NCI-H774 (cell line): ENCODE data around the gene TRAPPC6A.
A peak's percentile ranks its signal among the peaks of the same experiment; 100 is the strongest.

Experiments
- DNase-seq: peaks from one replicate; lab custom pipeline; 2025; lab: John Stamatoyannopoulos, UW

Gene TRAPPC6A

DNA sequence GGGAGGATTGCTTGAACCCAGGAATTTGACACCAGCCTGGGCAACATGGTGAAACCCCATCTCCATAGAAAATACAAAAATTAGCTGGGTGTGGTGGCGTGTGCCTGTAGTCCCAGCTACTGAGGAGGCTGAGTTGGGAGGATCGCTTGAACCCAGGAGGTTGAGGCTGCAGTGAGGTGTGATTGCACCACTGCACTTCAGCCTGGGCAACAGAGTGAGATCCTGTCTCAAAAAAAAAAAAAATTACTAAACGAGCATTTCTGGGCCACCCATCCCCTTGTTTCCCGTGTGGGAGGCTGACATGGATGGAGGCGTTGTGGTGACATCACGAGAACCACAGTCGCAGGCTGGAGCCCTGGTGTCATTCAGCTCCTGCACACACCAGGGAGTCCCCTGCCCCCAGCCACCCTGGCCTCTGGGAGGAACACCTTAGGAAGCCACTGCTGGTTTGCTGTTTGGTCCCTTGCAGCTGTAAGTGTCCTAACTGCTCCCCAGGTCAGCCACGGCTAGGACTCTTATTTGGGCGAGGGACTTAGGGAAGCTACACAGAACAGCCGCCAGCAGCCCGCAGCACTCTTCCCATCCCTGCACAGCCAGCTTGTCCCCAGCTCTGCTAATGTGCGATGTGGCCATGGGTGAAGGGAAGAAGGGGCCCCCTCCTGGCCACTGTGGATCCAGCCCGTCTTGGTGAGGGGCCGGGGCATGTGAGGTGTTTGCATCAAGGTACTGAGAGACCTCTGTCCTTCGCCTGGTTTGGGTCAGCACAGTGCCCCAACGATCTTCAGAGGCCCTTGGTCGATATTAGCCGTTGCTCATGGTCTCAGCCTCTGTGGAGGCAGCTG, 30.0 kb downstream of the TRAPPC6A start:
- DNase-seq = no peak

DNA sequence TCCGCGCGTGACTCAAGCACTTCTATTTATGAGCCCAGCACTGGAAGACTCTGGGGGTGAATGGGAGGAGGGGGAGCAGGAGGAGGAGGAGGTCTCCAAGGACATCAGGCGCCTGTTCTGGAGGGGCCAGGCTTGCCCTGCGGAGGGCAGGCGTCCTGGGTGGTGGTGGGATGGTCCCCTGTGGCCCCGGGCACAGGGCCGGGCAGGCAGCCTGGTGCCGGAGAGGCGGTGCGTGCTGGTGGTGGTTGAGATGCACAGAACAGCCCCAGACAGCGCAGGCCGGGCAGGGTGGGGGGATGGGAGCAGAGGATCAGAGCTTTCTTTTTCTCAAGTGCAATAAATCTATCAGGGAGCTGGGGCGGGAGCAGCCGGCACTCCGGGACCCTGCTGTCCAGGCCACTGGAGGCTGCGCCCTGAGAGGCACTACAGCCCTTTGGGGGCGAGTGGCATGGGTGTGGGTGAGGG, 31.3 kb downstream of the TRAPPC6A start:
- DNase-seq = no peak

DNA sequence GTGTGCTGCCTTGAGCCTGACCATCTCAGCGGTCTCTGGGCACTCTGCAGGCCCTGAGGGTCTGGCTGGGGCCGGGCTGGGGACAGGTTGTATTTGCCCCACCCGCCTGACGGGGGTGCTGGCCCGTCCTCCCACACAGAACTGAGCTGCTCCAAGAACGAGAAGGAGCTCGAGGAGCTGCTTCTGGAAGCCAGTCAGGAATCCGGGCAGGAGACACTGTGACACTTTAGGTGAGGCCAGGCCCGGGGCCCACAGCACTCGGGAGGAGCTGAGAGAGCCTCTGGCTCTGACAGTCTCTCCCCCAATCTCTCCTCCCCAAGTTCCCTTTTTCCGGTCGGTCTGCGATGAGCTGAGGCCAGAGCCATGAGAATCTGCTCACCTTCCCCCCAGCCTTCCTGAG, 31.8 kb downstream of the TRAPPC6A start:
- no peak for DNase-seq

DNA sequence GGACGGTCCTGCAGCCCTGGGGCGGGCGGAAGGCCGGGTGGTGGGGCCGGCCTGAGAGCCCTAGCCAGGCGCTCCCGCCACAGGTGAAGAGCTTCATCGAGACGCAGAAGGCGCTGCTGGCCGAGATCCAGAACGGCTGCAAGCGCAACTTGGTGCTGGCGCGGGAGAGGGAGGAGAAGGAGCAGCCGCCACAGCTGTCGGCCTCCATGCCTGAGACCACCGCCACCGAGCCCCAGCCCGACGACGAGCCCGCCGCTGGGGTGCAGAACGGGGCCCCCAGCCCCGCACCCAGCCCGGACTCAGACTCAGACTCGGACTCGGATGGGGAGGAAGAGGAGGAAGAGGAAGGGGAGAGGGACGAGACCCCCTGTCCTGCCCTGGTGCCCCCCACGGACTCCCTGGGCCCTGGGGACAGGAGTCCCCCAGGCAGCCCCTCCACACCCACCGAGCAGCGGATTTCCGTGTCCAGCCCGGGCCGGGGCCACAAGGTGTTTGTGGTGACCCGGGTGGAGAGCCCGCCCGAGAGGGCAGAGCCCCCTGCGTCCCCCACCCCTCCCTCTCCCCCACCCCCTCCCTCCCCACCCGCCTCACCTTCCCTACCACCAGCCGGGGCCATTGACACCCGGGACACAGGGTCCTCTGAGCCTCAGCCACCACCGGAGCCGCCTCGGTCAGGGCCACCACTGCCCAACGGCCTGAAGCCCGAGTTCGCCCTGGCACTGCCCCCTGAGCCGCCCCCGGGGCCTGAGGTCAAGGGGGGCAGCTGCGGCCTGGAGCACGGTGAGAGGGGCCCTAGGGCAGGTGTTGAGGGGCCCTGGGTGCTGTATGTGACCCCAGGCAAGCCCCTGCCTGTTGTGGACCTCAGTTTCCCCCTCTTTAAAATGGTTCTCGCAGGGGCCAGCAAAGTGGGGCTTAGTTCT, 32.5 kb downstream of the TRAPPC6A start:
- DNase-seq = no peak

DNA sequence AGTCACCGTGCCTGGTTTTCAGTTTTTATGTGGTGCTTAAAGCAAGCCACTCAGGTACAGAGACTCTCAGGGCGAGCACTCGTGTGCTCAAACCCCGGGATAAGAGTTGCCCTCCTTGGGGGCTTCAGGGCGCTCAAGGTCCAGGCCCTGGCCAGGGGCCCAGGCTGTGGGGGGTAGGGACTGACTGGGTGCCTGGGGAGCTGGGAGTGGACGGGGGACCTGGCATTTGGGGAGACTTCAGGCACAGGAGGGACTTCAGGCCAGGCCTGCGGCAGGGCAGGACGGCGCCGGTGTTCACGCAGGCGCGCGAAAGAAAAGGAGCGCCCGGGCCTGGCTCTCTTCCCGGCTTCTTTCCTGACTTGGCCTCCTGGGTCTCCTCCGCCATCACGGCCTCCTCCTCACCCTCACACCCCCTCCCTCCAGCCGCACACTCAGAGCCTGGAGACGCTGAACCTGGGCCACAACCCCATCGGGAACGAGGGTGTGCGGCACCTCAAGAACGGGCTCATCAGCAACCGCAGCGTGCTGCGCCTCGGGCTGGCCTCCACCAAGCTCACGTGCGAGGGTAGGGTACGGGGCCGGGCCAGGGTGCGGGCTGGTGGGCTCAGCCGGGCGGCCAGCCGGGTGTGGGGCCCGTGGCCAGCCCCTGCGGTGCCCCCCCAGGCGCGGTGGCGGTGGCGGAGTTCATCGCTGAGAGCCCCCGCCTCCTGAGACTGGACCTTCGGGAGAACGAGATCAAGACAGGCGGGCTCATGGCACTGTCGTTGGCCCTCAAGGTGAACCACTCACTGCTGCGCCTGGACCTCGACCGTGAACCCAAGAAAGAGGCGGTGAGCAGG, 33.4 kb downstream of the TRAPPC6A start:
- DNase-seq = no peak

DNA sequence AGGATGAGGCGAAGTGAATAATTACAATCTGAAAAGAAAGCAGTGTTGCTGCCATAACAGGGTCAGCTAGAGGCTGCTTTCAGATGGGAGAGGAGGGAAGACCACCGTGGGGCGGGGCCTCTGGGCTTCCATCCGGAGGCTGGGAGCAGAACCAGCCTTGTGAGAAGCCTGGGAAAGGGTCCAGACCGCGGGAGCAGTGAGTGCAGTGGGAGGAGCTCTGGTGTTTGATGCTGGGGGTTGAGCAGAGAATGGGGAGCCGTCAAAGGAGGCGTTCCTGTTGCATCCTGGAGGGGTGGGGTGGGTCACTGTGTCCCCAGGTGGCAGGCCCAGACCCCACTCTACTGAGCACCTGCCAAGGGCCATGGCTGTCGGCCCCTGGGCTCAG, 35.3 kb downstream of the TRAPPC6A start:
- no peak for DNase-seq

DNA sequence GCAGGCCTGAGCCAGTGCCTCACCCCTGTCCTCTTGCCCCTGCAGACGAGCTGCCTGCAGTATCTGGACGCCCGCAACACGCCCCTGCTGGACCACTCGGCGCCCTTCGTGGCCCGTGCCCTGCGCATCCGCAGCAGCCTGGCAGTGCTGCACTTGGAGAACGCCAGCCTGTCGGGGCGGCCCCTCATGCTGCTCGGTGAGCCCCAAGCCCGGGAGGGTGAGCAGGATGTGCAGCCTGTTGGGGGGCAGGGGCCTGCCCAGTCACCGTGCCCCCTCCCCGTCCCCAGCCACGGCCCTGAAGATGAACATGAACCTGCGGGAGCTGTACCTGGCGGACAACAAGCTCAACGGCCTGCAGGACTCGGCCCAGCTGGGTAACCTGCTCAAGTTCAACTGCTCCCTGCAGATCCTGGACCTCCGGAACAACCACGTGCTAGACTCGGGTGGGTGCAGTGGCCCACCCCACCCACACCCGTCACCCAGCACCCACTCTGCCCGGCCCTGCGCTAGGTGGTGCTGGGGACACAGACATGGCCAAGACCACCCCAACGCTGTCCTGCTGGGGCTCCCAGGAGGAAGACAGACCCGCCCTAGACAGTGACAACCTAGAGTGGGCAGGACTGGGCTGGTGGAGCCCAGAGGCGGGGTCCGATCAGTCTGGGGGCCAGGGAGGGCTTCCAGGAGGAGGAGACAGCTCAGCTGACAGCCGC, 35.9 kb downstream of the TRAPPC6A start:
- DNase-seq = no peak

DNA sequence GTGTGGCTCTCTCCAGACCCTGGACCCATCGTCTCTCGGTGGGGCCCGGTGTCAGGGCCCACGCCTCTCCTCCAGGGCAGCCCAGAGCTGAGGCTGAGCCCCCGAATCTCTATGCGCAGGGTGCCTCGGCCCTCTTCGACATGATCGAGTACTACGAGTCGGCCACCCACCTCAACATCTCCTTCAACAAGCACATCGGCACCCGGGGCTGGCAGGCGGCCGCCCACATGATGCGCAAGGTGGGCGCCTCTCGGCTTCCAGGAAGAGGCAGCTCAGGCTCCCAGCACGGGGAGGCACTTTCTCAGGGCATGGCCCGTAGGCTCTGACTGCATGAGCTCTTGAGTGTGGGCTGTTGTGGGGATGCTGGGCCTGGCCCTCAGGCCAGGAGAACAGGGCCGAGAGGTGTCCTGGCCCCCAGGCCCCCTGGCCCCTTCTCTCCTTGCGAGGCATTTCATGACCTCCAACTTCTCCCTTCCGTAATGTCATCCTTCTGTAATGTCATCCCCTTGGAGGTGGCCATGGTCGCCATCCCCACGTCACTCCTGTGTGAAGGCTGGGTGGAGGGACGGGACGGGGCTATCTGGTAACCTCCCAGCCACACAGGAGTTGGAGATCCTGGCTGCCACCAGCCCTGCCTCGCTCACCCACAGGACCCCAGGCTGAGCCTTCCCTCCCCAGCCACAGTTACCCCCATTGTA, 36.7 kb downstream of the TRAPPC6A start:
- no peak for DNase-seq

DNA sequence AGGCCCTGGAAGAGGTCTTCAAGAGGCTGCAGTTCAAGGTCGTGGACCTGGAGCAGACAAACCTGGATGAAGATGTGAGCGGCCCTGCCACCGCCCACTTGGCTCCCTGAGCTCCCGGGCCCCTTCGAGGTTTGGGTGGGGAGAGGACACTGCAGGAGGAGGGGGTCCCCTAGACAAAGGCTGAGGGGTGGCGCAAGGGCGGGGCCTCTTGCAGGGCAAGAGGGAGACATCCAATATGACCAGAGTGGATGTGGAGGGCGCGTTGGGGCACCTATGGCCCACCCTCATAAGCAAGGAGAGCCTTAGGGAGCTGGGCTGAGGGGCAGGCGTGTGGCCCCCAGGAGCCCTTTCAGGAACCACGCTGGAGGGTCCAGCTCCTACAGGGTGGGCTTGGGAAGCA, 37.5 kb downstream of the TRAPPC6A start:
- no peak for DNase-seq

DNA sequence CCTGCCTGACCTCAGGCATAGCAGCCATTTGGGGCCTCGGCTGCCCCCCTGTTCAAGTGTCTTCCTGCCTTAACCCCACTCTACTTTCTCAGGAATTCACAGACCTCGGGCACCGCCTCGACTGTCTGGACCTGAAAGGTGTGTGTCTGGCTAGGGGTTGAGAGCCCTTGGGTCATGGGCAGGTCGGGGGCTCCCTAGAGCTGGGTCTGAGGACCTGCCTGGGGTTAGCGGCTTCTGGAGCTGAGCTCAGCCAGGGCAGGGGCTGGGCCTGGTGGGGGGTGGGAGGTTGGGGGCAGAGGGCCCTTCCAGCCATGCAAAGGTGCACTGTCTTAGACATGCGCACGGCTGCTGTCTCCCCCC, 37.9 kb downstream of the TRAPPC6A start:
- DNase-seq = no peak

DNA sequence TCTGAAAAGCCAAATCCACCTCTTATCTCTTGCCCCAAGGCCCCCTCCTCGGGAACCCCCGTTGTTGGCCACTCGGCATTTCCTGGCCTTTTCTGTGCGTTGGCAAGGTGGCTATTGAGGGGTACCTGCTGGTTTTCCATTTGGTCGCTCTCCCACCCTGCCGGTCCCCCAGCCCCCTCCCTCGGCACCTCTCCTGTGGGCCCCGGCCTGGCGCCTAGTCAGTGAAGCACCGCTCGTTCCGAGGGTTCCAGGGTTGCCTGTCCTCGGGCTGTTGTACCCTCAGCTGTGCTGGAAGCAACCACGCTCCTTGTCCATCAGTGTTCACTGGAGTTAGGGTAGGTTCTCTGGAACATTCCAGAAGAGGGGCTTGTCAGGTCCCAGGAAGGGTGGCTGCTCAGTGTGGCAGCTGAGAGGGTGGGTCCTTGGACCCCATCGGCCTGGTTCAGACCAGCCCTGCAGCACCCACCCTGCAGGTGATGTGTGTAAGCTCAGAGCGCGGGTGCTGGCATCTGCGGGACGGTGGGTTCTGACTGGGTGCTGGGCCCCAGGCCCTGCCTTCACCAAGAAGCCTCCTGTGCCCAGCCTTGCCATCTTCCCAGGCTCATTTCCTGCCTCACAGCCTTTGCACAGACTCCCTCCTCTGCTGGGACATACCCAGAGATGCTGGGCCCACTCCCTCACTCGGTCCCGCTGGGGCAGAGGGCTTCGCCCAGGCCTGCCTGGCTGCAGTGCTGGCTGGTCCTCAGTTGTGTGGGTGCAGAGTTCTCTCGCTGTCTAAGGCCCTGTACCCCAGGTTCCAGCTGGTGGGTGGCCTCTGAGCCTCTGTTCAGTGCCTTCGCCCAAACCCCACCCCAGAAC, 38.5 kb downstream of the TRAPPC6A start:
- no peak for DNase-seq

DNA sequence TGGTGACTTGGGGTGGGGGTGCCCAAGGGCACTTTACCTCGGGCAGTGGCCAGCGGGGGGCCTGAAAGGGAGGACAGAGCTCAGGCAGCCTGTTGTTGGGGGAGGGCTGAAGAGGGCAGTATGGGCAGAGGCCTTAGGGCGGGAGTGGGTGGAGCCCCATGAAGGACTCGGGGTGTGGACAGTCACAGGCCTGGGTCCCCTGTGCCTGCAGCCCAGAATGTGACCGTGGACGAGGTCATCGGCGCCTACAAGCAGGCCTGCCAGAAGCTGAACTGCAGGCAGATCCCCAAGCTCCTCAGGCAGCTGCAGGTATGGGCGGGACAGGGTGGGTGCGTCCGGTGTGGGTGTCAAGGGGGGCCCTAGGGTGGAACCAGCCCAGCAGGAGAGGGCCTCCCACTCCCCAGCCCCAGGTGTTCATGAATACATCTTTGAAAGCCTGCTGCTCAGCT, 39.7 kb downstream of the TRAPPC6A start:
- DNase-seq = no peak

DNA sequence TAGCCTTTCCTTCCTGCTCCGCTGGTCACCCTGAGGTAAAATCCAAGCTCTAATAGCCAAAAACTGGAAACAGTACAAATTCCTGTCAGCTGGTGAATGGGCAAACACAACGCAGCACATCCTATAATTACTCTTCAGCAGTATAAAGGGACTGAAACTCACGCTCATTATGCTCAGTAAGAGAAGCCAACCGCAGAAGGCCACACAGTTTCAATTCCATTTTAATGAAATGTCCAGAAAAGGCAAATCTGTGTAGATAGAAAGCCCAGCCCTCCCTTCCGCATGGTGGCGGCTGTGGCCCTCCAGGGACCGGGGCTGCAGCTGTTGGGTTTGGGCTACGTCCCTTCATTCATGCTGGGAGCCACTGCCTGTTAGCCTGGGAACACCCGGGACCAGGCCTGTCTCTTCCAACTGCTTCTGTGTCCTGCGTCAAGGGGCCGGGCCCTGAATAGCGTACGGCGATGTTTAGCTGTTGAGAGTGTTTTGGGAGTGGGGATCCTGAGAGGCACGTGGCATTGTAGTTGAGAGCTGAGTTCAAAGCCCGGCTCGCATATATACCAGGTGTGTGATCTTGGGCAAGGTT, 40.8 kb downstream of the TRAPPC6A start:
- DNase-seq = no peak

DNA sequence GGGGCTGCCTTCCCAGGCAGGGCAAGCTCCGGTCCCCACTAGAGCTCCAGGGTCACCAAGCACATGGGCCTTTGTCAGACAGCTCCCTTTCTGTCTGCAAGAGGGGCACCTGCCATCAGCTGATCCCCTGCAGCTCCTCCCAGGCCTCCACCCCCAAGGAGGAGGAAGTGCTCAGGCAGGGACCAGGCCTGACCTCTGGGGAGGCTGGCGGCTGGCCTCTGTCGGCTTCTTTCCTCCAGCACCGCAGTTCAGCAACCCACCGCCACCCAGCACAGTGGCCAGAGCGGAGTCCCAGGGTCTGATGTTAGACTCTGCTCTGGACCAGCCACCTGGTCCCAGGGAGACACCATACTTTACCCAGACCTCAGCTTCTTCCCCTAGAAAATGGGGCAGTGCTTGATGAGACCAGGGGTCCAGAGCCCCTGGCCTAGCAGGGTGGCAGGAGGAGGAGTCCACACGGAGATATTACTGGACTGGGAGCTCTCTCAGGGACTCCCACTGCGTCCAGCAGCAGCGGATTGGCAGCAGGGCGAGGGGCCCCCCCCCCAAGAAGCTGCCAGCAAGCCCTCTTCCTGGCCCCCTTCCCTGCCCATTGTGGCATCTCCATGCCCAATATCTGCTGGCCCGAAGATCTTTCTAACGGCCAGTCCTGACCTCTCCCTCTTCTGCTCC, 41.4 kb downstream of the TRAPPC6A start:
- no peak for DNase-seq

DNA sequence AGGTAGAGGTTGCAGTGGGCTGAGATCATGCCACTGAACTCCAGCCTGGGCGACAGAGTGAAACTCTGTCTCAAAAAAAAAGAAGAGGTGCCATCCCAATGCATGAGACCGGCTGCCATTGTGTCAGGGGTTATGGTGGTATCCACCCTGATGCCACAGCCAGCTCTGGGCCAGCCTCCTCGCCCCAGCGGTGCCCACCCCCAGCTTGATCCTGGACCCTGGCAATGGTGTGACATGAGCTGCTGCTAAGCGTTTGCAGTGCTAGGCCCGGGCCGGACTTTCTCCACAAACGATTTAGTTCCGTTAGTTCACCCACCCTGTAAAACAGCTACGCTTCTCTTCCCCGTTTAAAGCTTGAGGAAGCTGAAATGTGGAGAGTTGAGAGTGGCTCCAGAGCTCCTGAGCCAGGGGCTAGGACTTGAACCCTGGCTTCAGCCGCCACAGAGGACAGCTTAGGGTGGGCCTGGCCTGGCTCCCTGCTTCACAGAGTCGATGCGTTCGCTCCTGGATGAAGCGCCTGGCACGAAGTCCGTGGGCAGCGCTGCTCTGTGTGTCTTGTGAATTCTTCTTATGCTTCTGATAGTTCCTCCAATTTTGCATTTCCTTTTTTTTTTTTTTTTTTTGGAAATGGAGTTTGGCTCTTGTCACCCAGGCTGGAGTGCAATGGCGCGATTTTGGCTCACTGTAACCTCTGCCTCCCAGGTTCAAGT, 42.7 kb downstream of the TRAPPC6A start:
- DNase-seq = no peak

DNA sequence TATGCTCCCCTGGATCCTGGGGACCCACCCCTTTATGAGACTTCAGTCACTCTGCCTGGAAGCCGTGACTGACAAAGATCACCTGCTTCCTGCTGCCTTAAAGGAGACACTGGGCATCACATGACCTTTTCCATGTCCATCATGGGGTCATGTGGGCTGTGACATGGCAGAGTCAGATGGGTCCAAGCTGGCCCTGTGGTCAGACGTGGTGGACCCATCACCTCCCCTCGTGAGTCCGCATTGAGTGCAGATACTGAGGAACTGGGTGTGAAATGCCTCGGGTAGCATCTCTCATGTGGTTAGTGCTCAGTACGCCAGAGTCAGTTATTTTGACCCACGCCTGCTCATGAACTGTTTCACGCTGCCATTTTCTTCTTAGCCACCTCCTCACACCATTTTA, 44.4 kb downstream of the TRAPPC6A start:
- DNase-seq = no peak

DNA sequence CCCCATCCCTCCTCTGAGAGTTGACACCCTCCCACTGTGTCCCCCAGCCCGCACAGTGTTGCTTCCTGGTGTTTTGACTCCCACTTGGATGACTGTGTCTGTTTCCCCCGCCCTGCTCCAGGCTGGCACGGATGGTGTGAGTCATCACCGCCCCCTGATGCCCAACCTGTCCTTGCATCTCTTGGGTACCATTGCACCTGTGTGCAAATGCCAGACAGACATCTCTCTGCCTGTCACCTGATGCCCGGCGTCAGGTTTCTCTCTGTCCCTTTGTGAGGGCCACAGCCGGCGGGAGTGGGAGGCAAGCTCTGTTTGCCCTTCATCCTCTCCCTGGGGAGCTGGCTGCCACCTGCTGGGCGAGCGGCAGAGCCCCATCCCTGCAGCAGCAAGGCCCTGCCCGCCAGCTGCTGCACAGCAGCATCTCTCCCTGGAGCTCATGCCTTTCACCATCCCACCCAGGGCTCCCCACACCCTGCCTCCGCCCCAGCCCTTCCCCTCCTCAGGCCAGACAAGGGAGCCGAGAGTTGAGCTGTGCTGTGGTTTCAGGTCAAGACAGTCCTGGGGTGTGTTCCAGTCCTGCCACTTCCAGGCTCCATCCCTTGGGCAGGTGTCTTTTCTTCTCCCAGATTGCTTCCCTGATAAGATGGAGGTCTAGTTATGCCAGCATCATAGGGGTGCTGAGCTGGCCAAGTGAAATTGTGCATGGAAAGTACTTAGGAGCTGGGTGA, 47.0 kb downstream of the TRAPPC6A start:
- DNase-seq = peak; percentile 86

DNA sequence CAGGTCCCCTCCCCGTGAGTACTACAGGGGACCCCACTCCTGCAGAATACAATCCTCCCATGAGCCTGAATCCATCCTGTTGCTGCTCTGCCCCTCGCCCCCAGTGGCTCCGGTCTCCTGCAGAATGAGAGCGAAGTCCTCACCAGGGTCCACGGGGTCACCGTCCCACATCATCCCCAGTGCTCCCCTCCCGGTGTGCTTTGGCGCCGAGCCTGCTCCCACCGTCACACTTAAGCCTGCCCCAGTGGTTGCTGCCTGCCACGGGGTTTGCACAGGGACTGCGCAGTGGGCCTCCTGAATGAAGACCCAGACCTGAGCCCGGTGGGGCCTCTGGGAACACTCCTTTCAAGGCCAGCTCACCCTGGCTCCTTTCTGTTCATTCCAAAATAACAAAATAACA, 47.8 kb downstream of the TRAPPC6A start:
- DNase-seq = no peak
